HepG2 (cell line): ENCODE measurements around the gene RSPH9. TPM values are rescaled to one million over a fixed set of nuclear protein-coding genes. Genes with fewer than 3 reads are reported as not detected.

Experiments
- DRAP1 ChIP-seq: IDR thresholded peaks from 2 replicates; pipeline ENCODE4 v1.6.1; 2016; ENCODE audit warnings: missing genetic modification reagents, missing compliant biosample characterization
- ETV6 ChIP-seq: sonication (generic); formaldehyde crosslinking; conservative IDR thresholded peaks from 2 replicates; pipeline ENCODE4 v1.4.0; 2020; ENCODE audit warnings: missing genetic modification reagents
- FOXM1 ChIP-seq: sonication (generic); formaldehyde crosslinking; IDR thresholded peaks from 2 replicates; pipeline ENCODE4 v1.5.0; 2020; ENCODE audit warnings: missing genetic modification reagents
- HMGXB4 ChIP-seq, 2 experiments: sonication (generic) in 1 of 2; formaldehyde crosslinking in 1 of 2; IDR thresholded peaks; 2 replicates each; pipeline versions ENCODE4 v1.4.0 to v1.6.1; 2018 to 2020; ENCODE audit warnings: missing genetic modification reagents in 2 of 2, borderline replicate concordance in 1 of 2, low read depth in 1 of 2, mild to moderate bottlenecking in 1 of 2, missing biosample characterization in 1 of 2
- NCOR1 ChIP-seq: fragments of 200-600 bp; sonication (generic); IDR thresholded peaks from 2 replicates; pipeline ENCODE4 v1.7.0; 2017; ENCODE audit warnings: antibody characterized with exemption, low read length, borderline replicate concordance
- NR2F6 ChIP-seq, 2 experiments: IDR thresholded peaks; 2 replicates each; pipeline ENCODE4 v1.6.1; 2016; ENCODE audit warnings: antibody characterized with exemption in 1 of 2, mild to moderate bottlenecking in 1 of 2
- RARA ChIP-seq: IDR thresholded peaks from 2 replicates; pipeline ENCODE4 v1.6.1; 2016; ENCODE audit warnings: missing genetic modification reagents, missing compliant biosample characterization
- REXO4 ChIP-seq: sonication (generic); formaldehyde crosslinking; IDR thresholded peaks from 2 replicates; pipeline ENCODE4 v1.8.0; 2022; ENCODE audit warnings: missing genetic modification reagents, mild to moderate bottlenecking, borderline replicate concordance
- SP2 ChIP-seq: sonication (generic); formaldehyde crosslinking; IDR thresholded peaks from 2 replicates; pipeline ENCODE4 v1.5.1; 2020; ENCODE audit warnings: mild to moderate bottlenecking, missing genetic modification reagents
- STAG1 ChIP-seq: sonication (generic); formaldehyde crosslinking; IDR thresholded peaks from 2 replicates; pipeline ENCODE4 v1.4.0; 2020; ENCODE audit warnings: missing genetic modification reagents
- ZBTB38 ChIP-seq: sonication (generic); formaldehyde crosslinking; IDR thresholded peaks from 2 replicates; pipeline ENCODE4 v1.5.1; 2020; ENCODE audit warnings: mild to moderate bottlenecking, missing genetic modification reagents
- ZNF274 ChIP-seq: sonication (generic); formaldehyde crosslinking; IDR thresholded peaks from 2 replicates; pipeline ENCODE4 v1.5.1; 2020; ENCODE audit warnings: mild to moderate bottlenecking, missing genetic modification reagents
- ZNF33A ChIP-seq: sonication (generic); formaldehyde crosslinking; IDR thresholded peaks from 2 replicates; pipeline ENCODE4 v1.5.1; 2020; ENCODE audit warnings: missing genetic modification reagents, mild to moderate bottlenecking, moderate library complexity, borderline replicate concordance
- ZNF414 ChIP-seq: sonication (generic); formaldehyde crosslinking; IDR thresholded peaks from 2 replicates; pipeline ENCODE4 v1.5.0; 2020; ENCODE audit warnings: missing genetic modification reagents
- ZNF430 ChIP-seq: sonication (generic); formaldehyde crosslinking; IDR thresholded peaks from 2 replicates; pipeline ENCODE4 v1.9.0; 2021; ENCODE audit warnings: mild to moderate bottlenecking, missing genetic modification reagents
- ZNF597 ChIP-seq: sonication (generic); formaldehyde crosslinking; IDR thresholded peaks from 2 replicates; pipeline ENCODE4 v1.5.0; 2020; ENCODE audit warnings: missing genetic modification reagents
- ZNF598 ChIP-seq: sonication (generic); formaldehyde crosslinking; IDR thresholded peaks from 2 replicates; pipeline ENCODE4 v1.5.1; 2020; ENCODE audit warnings: mild to moderate bottlenecking, missing genetic modification reagents, borderline replicate concordance
- ZNF720 ChIP-seq: sonication (generic); formaldehyde crosslinking; IDR thresholded peaks from 2 replicates; pipeline ENCODE4 v1.4.0; 2020; ENCODE audit warnings: missing genetic modification reagents
- ZNF740 ChIP-seq: sonication (generic); formaldehyde crosslinking; IDR thresholded peaks from 2 replicates; pipeline ENCODE4 v1.4.0; 2020; ENCODE audit warnings: missing genetic modification reagents
- polyA plus RNA-seq, 8 experiments: library from polyadenylated mRNA; depleted of rRNA in 3 of 8; stranded (reverse) in 7 of 8; unstranded in 1 of 8; fragments of >200 nt; fragmentation: Illumina TruSeq in 4 of 8; extraction: Trizol in 4 of 8; gene quantifications; 2 replicates each; pipeline versions ENCODE4 v1.2.1 to v1.2.3, GENCODE V29; 2011 to 2016; ENCODE audit warnings: low read depth in 4 of 8, missing spikeins in 1 of 8, mixed read lengths in 1 of 8; ENCODE audit not compliant: insufficient read depth in 1 of 8
- total RNA-seq, 5 experiments: library from RNA; depleted of rRNA; stranded (reverse); fragments of >200 nt; fragmentation: Illumina TruSeq; extraction: Trizol; gene quantifications; 2 replicates each; pipeline ENCODE4 v1.2.3, GENCODE V29; 2016; ENCODE audit warnings: low read depth in 1 of 5

Gene RSPH9
- total and polyA plus RNA-seq, 2 of the 13 experiments (the other 11 are each of a cell fraction or from before 2014, with no cell fraction given) = 0.04 TPM; not detected in 1

GRCh38 chr6:43687437-43688347 is 42.9 kb downstream of the RSPH9 start, which contains the start of gene MRPS18A (continued):
- peak; percentile 64 to 72 for TF ChIP-seq HMGXB4 (CRISPR knock-in tag; IDR thresholded peaks at IDR 0.05; ENCODE audit: borderline replicate concordance in 1 of 2, low read depth in 1 of 2)
- TF ChIP-seq ETV6 (CRISPR knock-in tag) = peak; percentile 53; the same call in 1 of the 2 replicates
- TF ChIP-seq ZNF33A (CRISPR knock-in tag) = no peak
- TF ChIP-seq NR2F6 (IDR thresholded peaks at IDR 0.05) = peak; percentile 21; the same call in 1 of the 2 replicates
- TF ChIP-seq NR2F6 (CRISPR knock-in tag; IDR thresholded peaks at IDR 0.05) = peak; percentile 72
- peak; percentile 71; the same call in 1 of the 2 replicates for TF ChIP-seq DRAP1 (CRISPR knock-in tag)
- TF ChIP-seq REXO4 (CRISPR knock-in tag) = no peak
- no peak for TF ChIP-seq ZNF597
- peak; percentile 92; the same call in 1 of the 2 replicates for TF ChIP-seq ZNF598 (CRISPR knock-in tag)
- TF ChIP-seq ZBTB38 (CRISPR knock-in tag) = peak; percentile 72; the same call in 1 of the 2 replicates
- TF ChIP-seq FOXM1 (CRISPR knock-in tag) = no peak
- 0 out of 2 replicates have a peak, but pooled peaks have one; percentile 41 for TF ChIP-seq ZNF740 (CRISPR knock-in tag)
- TF ChIP-seq STAG1 (CRISPR knock-in tag) = no peak
- peak; percentile 68 for TF ChIP-seq RARA (CRISPR knock-in tag)
- no peak for TF ChIP-seq ZNF720 (CRISPR knock-in tag)
- TF ChIP-seq SP2 (CRISPR knock-in tag) = peak; percentile 75
- peak; percentile 76 for TF ChIP-seq ZNF430 (CRISPR knock-in tag)
- TF ChIP-seq ZNF274 (CRISPR knock-in tag) = 0 out of 2 replicates have a peak, but pooled peaks have one; percentile 60
- no peak for TF ChIP-seq NCOR1
- TF ChIP-seq ZNF414 (CRISPR knock-in tag) = 0 out of 2 replicates have a peak, but pooled peaks have one; percentile 55
